Measurements from ENCODE around the gene SCAF4.
A peak's percentile ranks its signal among the peaks of the same experiment; 100 is the strongest.

GRCh38 chr21:31730712-31731055 is 1.2 kb downstream of the SCAF4 start:
- TF ChIP-seq YY1 (IDR thresholded peaks at IDR 0.05; ENCODE audit: low read depth, low read length) = 0 out of 2 replicates have a peak, but pooled peaks have one; percentile 16
- TF ChIP-seq SRF (IDR thresholded peaks at IDR 0.05; ENCODE audit: low read depth, low read length) = no peak
- no peak for TF ChIP-seq CTCF (IDR thresholded peaks at IDR 0.05; ENCODE audit: control extremely low read depth in 1 of 3, insufficient read depth in 1 of 3, low read depth in 1 of 3, low read length in 3 of 3)
- no peak for TF ChIP-seq USF2 (IDR thresholded peaks at IDR 0.05; ENCODE audit: low read length)
- TF ChIP-seq SUZ12 (IDR thresholded peaks at IDR 0.05; ENCODE audit: low read length) = no peak
- no peak for TF ChIP-seq ZNF274 (IDR thresholded peaks at IDR 0.05; ENCODE audit: borderline replicate concordance, extremely low read depth, low read length)
- TF ChIP-seq POLR2AphosphoS5 (IDR thresholded peaks at IDR 0.05; ENCODE audit: low read depth, low read length) = peak; percentile 79
- TF ChIP-seq GABPA (IDR thresholded peaks at IDR 0.05; ENCODE audit: borderline replicate concordance, insufficient read depth, low read length) = no peak
- no peak for TF ChIP-seq KDM4A (IDR thresholded peaks at IDR 0.05; ENCODE audit: low read depth, low read length, severe bottlenecking)
- TF ChIP-seq POLR2A (IDR thresholded peaks at IDR 0.05; ENCODE audit: control extremely low read depth in 1 of 2, low read depth in 2 of 2, low read length in 2 of 2) = peak; percentile 45 to 87
